A673 (cell line): ENCODE results near the gene ATP9A. TPM values are rescaled to one million over a fixed set of nuclear protein-coding genes. Genes with fewer than 3 reads are reported as not detected.

Experiments used
- BruUV-seq: library from RNA; stranded (reverse); fragments of 400-500 nt; replicated peaks from 2 replicates; lab custom pipeline; 2021; lab: Mats Ljungman, UMichigan
- CTCF ChIA-PET: fragments of 300-600 bp; sonication (Branson Sonifier 250); formaldehyde crosslinking; loops from one replicate; lab custom pipeline; 2022; ENCODE audit warnings: antibody characterized with exemption; lab: Charles Lee
- POLR2A ChIA-PET: fragments of 300-600 bp; sonication (Branson Sonifier 250); formaldehyde crosslinking; loops from one replicate; lab custom pipeline; 2022; ENCODE audit warnings: antibody characterized with exemption; ENCODE audit not compliant: low non-redundant PET; lab: Charles Lee
- DNase-seq: peaks from one replicate; pipeline ENCODE4 v3.0.0-alpha.2; 2015; ENCODE audit warnings: low spot score
- H3K27ac ChIP-seq: fragments of 200-600 bp; sonication (generic); 2 replicates; pipeline ENCODE4 v1.5.1; 2016; ENCODE audit warnings: mixed run types, low read depth, mild to moderate bottlenecking, mixed read lengths, antibody characterized with exemption, low read length; ENCODE audit not compliant: poor library complexity, severe bottlenecking
- H3K27me3 ChIP-seq: fragments of 200-600 bp; sonication (generic); replicated peaks from 2 replicates; pipeline ENCODE4 v1.6.1; 2017; ENCODE audit warnings: mixed run types, low read depth, mild to moderate bottlenecking, mixed read lengths, antibody characterized with exemption, low read length; ENCODE audit not compliant: insufficient read depth, poor library complexity
- H3K36me3 ChIP-seq: fragments of 200-600 bp; sonication (generic); 2 replicates; pipeline ENCODE4 v1.6.1; 2016; ENCODE audit warnings: mixed run types, mild to moderate bottlenecking, mixed read lengths, antibody characterized with exemption, low read length; ENCODE audit not compliant: insufficient read depth, poor library complexity, severe bottlenecking
- H3K4me1 ChIP-seq: fragments of 200-600 bp; sonication (generic); 2 replicates; pipeline ENCODE4 v1.6.1; 2017; ENCODE audit warnings: mixed run types, mild to moderate bottlenecking, mixed read lengths, antibody characterized with exemption, low read length; ENCODE audit not compliant: insufficient read depth, poor library complexity, severe bottlenecking
- H3K4me3 ChIP-seq: fragments of 200-600 bp; sonication (generic); 2 replicates; pipeline ENCODE4 v1.5.1; 2016; ENCODE audit warnings: low read depth, mixed run types, mild to moderate bottlenecking, mixed read lengths, low read length; ENCODE audit not compliant: poor library complexity, severe bottlenecking
- H3K9me3 ChIP-seq: fragments of 200-600 bp; sonication (generic); 2 replicates; pipeline ENCODE4 v1.6.1; 2016; ENCODE audit warnings: mixed run types, low read depth, mild to moderate bottlenecking, mixed read lengths, antibody characterized with exemption, low read length; ENCODE audit not compliant: poor library complexity, severe bottlenecking
- EZH2 ChIP-seq: fragments of 200-600 bp; sonication (generic); IDR thresholded peaks from 2 replicates; pipeline ENCODE4 v1.6.1; 2017; ENCODE audit warnings: borderline replicate concordance, low read depth, mild to moderate bottlenecking, mixed read lengths, antibody characterized with exemption, low read length; ENCODE audit not compliant: poor library complexity, severe bottlenecking
- intact Hi-C: fragments of 100-400 bp; cut with micrococcal nuclease; formaldehyde crosslinking; loops from one replicate; pipeline ENCODE4 v1.10.0; 2022; ENCODE audit not compliant: unreplicated experiment
- total RNA-seq: library from RNA; stranded (reverse); gene quantifications from 2 replicates; pipeline ENCODE4 v1.2.3, GENCODE V29; 2021
- TF ChIP-seq, protein P1 (sequence below): fragments of 300-800, 200-600 bp; sonication (generic); conservative IDR thresholded peaks from 2 replicates; pipeline ENCODE4 v1.5.1; 2017; ENCODE audit warnings: low read depth, mild to moderate bottlenecking, antibody characterized with exemption, low read length, moderate library complexity, mixed read lengths

ATP9A gene
- total RNA-seq, 1 experiment from 2014 or later: 31.2 TPM

- no TSS peak for BruUV-seq
- Histone ChIP-seq H3K4me1 (peaks cover 28% of the 10 kb centered on the region), H3K27me3 (no peaks in the 10 kb centered on the region), H3K36me3 (no peaks in the 10 kb centered on the region), H3K27ac (no peak overlapping the region), H3K9me3 (no peaks in the 10 kb centered on the region), H3K4me3 (no peak overlapping the region)
- POLR2A ChIA-PET: no interaction called here
- TF ChIP-seq, protein P1, sequence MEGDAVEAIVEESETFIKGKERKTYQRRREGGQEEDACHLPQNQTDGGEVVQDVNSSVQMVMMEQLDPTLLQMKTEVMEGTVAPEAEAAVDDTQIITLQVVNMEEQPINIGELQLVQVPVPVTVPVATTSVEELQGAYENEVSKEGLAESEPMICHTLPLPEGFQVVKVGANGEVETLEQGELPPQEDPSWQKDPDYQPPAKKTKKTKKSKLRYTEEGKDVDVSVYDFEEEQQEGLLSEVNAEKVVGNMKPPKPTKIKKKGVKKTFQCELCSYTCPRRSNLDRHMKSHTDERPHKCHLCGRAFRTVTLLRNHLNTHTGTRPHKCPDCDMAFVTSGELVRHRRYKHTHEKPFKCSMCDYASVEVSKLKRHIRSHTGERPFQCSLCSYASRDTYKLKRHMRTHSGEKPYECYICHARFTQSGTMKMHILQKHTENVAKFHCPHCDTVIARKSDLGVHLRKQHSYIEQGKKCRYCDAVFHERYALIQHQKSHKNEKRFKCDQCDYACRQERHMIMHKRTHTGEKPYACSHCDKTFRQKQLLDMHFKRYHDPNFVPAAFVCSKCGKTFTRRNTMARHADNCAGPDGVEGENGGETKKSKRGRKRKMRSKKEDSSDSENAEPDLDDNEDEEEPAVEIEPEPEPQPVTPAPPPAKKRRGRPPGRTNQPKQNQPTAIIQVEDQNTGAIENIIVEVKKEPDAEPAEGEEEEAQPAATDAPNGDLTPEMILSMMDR: no peak
- no peak for TF ChIP-seq EZH2
- CTCF ChIA-PET: no interaction called here
- intact Hi-C loops: no loop called here
- DNase-seq: no peak
Observed at GRCh38 chr20:51711426-51711825, 56.8 kb downstream of the ATP9A start.

- Histone ChIP-seq H3K4me3 (no peak overlapping the region), H3K27ac (no peak overlapping the region), H3K36me3 (no peaks in the 10 kb centered on the region), H3K9me3 (no peaks in the 10 kb centered on the region), H3K27me3 (no peaks in the 10 kb centered on the region), H3K4me1 (peaks cover 27% of the 10 kb centered on the region)
- intact Hi-C loops: no loop called here
- no TSS peak for BruUV-seq
- ChIA-PET POLR2A (no interaction called here), CTCF (interaction anchor here (0.8 kb wide), 1 partner anchor 21 kb away, joined by 3 read pairs; no protein-coding TSS in a partner anchor)
- DNase-seq: no peak
- TF ChIP-seq EZH2: no peak
- TF ChIP-seq, protein P1: no peak
Observed at GRCh38 chr20:51710361-51710894, 57.8 kb downstream of the ATP9A start.

GRCh38 chr20:51705400-51705799 is 62.8 kb downstream of the ATP9A start:
- Histone ChIP-seq H3K4me1 (peaks cover 54% of the 10 kb centered on the region), H3K27me3 (no peaks in the 10 kb centered on the region), H3K9me3 (no peaks in the 10 kb centered on the region), H3K4me3 (no peak overlapping the region), H3K36me3 (no peaks in the 10 kb centered on the region), H3K27ac (no peak overlapping the region)
- no peak for DNase-seq
- intact Hi-C loops: no loop called here
- BruUV-seq: no TSS peak
- no peak for TF ChIP-seq EZH2
- TF ChIP-seq, protein P1: no peak
- POLR2A ChIA-PET: no interaction called here
- CTCF ChIA-PET: no interaction called here
